Thyroid gland (tissue), 4 donors: Measurements from ENCODE around the gene SPTBN1.

Experiments
- POLR2A ChIP-seq, 2 donors: fragments of 450-650 bp; IDR thresholded peaks; one replicate each; pipeline ENCODE4 v1.6.1; 2017; ENCODE audit warnings: antibody characterized with exemption in 2 of 2, mild to moderate bottlenecking in 2 of 2, moderate library complexity in 1 of 2
- TF ChIP-seq, protein P1 (sequence below), 6 experiments: fragments of 200-600 bp in 3 of 6; fragments of 450-650 bp in 3 of 6; sonication (generic) in 3 of 6; IDR thresholded peaks; one replicate each; pipeline ENCODE4 v1.5.1; 2016 to 2019; ENCODE audit warnings: antibody characterized with exemption in 6 of 6, mild to moderate bottlenecking in 2 of 6, inconsistent platforms in 1 of 6, moderate library complexity in 1 of 6

DNA sequence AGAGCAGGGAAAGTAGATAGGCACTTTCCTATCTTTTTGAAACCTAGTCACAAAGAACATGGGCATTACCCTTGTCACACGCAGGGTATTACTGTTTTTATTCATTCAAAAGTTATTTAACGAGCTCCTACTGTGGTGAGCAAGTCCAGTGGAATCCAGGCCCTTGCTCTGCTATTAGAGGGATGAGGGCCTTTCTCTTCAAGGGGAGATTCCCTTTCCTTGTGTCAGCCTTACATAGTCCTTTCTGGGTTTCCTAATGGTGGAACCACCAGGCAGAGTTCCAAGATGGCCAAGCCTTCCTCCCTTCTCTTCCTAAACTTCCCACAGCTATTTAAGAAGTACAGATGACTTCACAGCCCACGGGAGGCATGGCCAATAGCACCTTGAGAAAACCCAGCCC lies 64.6 kb downstream of the SPTBN1 start:
- TF ChIP-seq, protein P1, sequence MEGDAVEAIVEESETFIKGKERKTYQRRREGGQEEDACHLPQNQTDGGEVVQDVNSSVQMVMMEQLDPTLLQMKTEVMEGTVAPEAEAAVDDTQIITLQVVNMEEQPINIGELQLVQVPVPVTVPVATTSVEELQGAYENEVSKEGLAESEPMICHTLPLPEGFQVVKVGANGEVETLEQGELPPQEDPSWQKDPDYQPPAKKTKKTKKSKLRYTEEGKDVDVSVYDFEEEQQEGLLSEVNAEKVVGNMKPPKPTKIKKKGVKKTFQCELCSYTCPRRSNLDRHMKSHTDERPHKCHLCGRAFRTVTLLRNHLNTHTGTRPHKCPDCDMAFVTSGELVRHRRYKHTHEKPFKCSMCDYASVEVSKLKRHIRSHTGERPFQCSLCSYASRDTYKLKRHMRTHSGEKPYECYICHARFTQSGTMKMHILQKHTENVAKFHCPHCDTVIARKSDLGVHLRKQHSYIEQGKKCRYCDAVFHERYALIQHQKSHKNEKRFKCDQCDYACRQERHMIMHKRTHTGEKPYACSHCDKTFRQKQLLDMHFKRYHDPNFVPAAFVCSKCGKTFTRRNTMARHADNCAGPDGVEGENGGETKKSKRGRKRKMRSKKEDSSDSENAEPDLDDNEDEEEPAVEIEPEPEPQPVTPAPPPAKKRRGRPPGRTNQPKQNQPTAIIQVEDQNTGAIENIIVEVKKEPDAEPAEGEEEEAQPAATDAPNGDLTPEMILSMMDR (IDR thresholded peaks at IDR 0.05), result no peak
- no peak for TF ChIP-seq POLR2A (IDR thresholded peaks at IDR 0.05)
